ENCODE results near the gene LCN6. TPM values are rescaled to one million over a fixed set of nuclear protein-coding genes. Genes with fewer than 3 reads are reported as not detected.

LCN6 gene
- total and polyA plus RNA-seq, 2 of the 4 experiments (the other 2 are of a cell fraction), result not detected

GRCh38 chr9:136701668-136702053 is 46.7 kb downstream of the LCN6 start:
- CTCF ChIA-PET, result no interaction called here

More at GRCh38 chr9:136701668-136702053, 46.7 kb downstream of the LCN6 start:
- Histone ChIP-seq H2AK9ac (replicated peaks; ENCODE audit: low read depth, low read length, poor library complexity) (no peak overlapping the region), H3K79me1 (ENCODE audit: low read depth in 1 of 2, low read length in 2 of 2) (no peaks in the 10 kb centered on the region), H3K18ac (ENCODE audit: low read depth, low read length) (no peak overlapping the region), H2BK15ac (ENCODE audit: low read depth, low read length) (no peak overlapping the region), H4K91ac (ENCODE audit: insufficient read depth, low read depth, low read length) (no peak overlapping the region), H3K9ac (ENCODE audit: low read depth, low read length) (no peak overlapping the region), H3K4me3 (ENCODE audit: insufficient read depth, low read depth, low read length) (no peak overlapping the region), H2BK5ac (ENCODE audit: low read depth, low read length, poor library complexity, severe bottlenecking) (no peak overlapping the region), H3K14ac (replicated peaks; ENCODE audit: low read depth, low read length) (no peak overlapping the region), H3K27ac (ENCODE audit: insufficient read depth, low read length) (no peak overlapping the region), H4K5ac (ENCODE audit: low read depth, low read length) (no peak overlapping the region), H3K36me3 (ENCODE audit: control insufficient read depth, insufficient read depth, low read length) (no peaks in the 10 kb centered on the region), H3K4me2 (ENCODE audit: low read depth, low read length) (no peak overlapping the region), H3K9me3 (ENCODE audit: control insufficient read depth, insufficient read depth, low read length) (no peaks in the 10 kb centered on the region), H3K4ac (ENCODE audit: low read depth, low read length) (no peak overlapping the region), H3K27me3 (ENCODE audit: control insufficient read depth, insufficient read depth, low read length) (peaks cover 25% of the 10 kb centered on the region), H4K8ac (ENCODE audit: low read depth in 2 of 2, low read length in 2 of 2) (no peak overlapping the region), H3K23ac (ENCODE audit: low read depth, low read length) (no peak overlapping the region), H3K9me1 (ENCODE audit: insufficient read depth, low read length) (no peaks in the 10 kb centered on the region), H2AFZ (replicated peaks; ENCODE audit: low read length, poor library complexity) (no peak overlapping the region), H2BK120ac (ENCODE audit: low read depth, low read length) (no peak overlapping the region), H3K56ac (ENCODE audit: extremely low read depth, insufficient read depth, low read length) (no peak overlapping the region), H2AK5ac (ENCODE audit: low read depth, low read length) (no peak overlapping the region), H3K4me1 (ENCODE audit: control insufficient read depth, insufficient read depth, low read length) (0 out of 2 replicates have a peak, but pooled peaks cover 2% of the 10 kb centered on the region), H2BK20ac (ENCODE audit: low read depth, low read length) (no peak overlapping the region), H4K20me1 (ENCODE audit: insufficient read depth, low read length) (no peaks in the 10 kb centered on the region)
- TF ChIP-seq SMC3 (IDR thresholded peaks at IDR 0.05; ENCODE audit: low read depth, low read length), result no peak
- WGBS, 2 experiments (ENCODE audit: extremely low coverage in 2 of 2, insufficient read length in 1 of 2), result no CpG with 5 or more reads among the region's 10 CpGs
- intact Hi-C loops (cut with micrococcal nuclease) (no loop called here), in situ Hi-C loops (cut with MboI; ENCODE audit: low sequenced_read_pairs) (no loop called here), dilution Hi-C loops (cut with HindIII; ENCODE audit: low sequenced_read_pairs, unreplicated experiment) (no loop called here)
- DNase-seq (no peak), ATAC-seq (ENCODE audit: low read depth) (no peak)
- no TSS peak for BruUV-seq (replicated peaks)
- POLR2A ChIA-PET (ENCODE audit: unreplicated experiment), result no interaction called here

Measured in IMR-90 (cell line).